Islet precursor cell (in vitro differentiated cells): ENCODE results near the gene WNT1.
A peak's percentile ranks its signal among the peaks of the same experiment; 100 is the strongest.

Source experiments
- DNase-seq: peaks from one replicate; pipeline ENCODE4 v3.0.0-alpha.2; 2018

WNT1 gene

GRCh38 chr12:48961801-48962200 lies 16.3 kb upstream of the WNT1 start:
- DNase-seq, result no peak

- DNase-seq, result no peak
These were observed 12.8 kb upstream of the WNT1 start for GRCh38 chr12:48965298-48965838.

GRCh38 chr12:48966177-48966895 lies 11.8 kb upstream of the WNT1 start:
- no peak for DNase-seq

GRCh38 chr12:48967991-48968390 lies 10.1 kb upstream of the WNT1 start:
- no peak for DNase-seq

GRCh38 chr12:48968467-48968866 lies 9.7 kb upstream of the WNT1 start:
- DNase-seq, result no peak

GRCh38 chr12:48969160-48969771 lies 8.9 kb upstream of the WNT1 start:
- DNase-seq, result no peak

GRCh38 chr12:48969833-48970701 lies 8.1 kb upstream of the WNT1 start:
- peak; percentile 82 for DNase-seq

GRCh38 chr12:48970702-48971334 lies 7.3 kb upstream of the WNT1 start:
- no peak for DNase-seq

GRCh38 chr12:48972213-48972951 lies 5.7 kb upstream of the WNT1 start:
- DNase-seq, result peak; percentile 73

GRCh38 chr12:48972952-48973483 lies 5.1 kb upstream of the WNT1 start:
- no peak for DNase-seq

GRCh38 chr12:48973531-48973930 lies 4.6 kb upstream of the WNT1 start:
- peak; percentile 71 for DNase-seq

GRCh38 chr12:48973941-48974673 lies 4.0 kb upstream of the WNT1 start:
- DNase-seq, result peak; percentile 93

GRCh38 chr12:48977290-48978281 lies 536 bp upstream of the WNT1 start:
- DNase-seq, result peak; percentile 82

- DNase-seq, result peak; percentile 50
These were observed 849 bp downstream of the WNT1 start for GRCh38 chr12:48978741-48979601.

- peak; percentile 59 for DNase-seq
These were observed 1.7 kb downstream of the WNT1 start for GRCh38 chr12:48979602-48980388.

- peak; percentile 89 for DNase-seq
These were observed 2.3 kb downstream of the WNT1 start for GRCh38 chr12:48980389-48980952.

GRCh38 chr12:48980953-48981756 lies 3.0 kb downstream of the WNT1 start:
- DNase-seq, result peak; percentile 82
